HG03196 (cell line): ENCODE measurements around the gene SLFN5.
"Not testable (repeated sequence)": the region's sequence is repeated elsewhere in the genome, so short reads cannot be mapped to it uniquely, and the experiment has no call there.

Source experiments
- ATAC-seq: cut with Tn5 transposase; IDR thresholded peaks from one replicate; pipeline ENCODE4 v1.9.1; 2021; ENCODE audit not compliant: unreplicated experiment

Gene SLFN5

DNA sequence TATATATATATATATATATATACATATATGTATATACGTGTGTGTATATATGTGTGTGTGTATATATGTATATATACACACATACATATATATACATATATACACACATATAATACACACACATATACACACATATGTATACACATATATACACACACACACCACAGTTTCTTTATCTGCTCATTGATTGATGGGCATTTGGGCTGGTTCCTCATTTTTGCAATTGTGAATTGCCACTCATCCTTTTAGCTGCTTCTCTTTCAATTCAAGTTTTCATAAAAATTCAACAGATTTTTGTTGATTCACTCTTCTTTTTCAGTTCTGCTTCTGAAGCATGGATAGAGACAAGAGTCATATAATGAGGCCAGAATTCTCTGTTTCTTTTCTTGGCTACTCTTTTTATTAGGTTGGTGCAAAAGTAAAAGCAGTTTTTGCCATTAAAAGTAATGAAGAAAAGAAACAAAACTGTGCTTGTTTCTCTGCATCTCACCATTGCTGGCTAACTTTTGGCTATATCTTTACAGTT is 44.5 kb downstream of the SLFN5 start:
- ATAC-seq, result no peak

DNA sequence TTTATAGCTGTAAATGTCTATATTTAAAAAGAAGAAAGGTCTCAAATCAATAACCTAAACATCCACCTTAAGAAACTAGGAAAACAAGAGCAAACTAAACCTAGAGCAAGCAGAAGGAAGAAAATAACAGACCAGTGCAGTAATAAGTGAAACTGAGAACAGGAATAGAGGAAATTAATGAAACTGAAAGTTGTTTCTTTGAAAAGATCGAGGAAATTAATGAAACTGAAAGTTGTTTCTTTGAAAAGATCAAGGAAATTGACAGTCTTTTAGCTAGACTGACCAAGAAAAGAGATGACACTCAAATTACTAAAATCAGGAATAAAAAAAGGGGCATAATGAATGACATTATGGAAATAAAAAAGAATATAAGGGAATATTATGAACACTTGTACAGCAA is 46.4 kb downstream of the SLFN5 start:
- ATAC-seq, result no peak

GRCh38 chr17:35291802-35292201 is 48.9 kb downstream of the SLFN5 start:
- ATAC-seq, result no peak

DNA sequence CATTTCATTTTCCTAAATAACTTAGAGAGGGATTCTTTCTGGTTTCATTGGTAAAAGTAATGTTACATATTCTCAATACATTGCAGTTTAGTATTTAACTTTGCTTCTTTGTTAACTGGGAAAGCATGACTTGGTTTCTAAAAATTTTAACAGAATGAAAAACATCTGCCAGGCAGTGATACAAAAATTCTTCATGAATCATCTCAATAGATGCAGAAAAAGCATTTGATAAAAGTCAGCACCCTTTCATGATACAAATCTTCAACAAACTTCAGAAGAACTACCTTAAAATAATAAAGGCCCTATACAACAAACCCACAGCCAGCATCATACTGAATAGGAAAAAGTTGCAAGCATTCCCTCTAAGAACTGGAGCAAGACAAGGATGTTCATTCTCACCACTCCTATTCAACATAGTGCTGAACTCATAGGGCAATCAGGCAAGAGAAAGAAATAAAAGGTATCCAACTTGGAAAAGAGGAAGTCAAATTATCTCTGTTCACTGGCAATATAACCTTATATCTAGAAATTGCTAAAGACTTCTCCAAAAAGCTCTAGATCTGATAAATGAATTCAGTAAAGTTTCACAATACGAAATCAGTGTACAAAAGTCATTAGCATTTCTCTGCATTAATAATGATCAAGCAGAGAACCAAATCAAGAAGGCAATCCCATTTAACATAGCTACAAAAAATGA is 50.4 kb downstream of the SLFN5 start:
- ATAC-seq, result no peak

DNA sequence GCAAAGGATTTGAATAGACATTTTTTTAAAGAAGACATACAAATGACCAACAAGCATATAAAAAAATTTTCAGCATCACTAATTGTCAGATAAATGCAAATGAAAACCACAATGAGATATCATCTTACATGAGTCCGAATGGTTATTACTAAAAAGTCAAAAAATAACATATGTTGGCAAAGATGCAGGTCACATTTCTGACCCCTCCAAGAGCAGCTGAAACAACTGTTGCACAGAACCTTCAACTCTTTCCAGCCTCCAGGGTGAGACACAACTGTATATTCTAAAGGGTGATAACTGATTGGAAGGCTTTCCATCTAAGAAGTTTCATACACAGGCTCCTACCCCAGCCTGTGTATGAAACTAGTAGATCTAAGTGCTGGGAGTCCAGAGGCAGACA is 51.9 kb downstream of the SLFN5 start:
- no peak for ATAC-seq

DNA sequence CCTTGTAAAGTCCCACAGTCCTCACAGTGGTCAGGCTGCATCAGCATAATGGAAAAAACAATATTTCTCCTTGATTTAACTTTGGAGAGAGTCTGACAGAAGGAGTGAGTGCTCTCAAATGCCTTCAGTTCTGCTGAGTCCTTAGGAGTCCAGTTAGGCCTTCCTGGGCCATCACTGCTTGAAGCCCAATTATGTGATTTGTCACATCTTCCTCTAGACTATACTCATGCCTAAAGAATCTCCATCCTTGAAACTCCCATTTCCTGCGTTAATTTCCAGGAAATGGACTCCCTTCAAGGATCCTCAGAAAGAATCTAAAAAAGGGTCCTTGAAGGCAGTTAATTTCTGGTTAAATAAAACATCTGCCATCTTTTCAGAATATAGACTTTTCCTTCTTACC is 52.8 kb downstream of the SLFN5 start:
- ATAC-seq, result no peak

DNA sequence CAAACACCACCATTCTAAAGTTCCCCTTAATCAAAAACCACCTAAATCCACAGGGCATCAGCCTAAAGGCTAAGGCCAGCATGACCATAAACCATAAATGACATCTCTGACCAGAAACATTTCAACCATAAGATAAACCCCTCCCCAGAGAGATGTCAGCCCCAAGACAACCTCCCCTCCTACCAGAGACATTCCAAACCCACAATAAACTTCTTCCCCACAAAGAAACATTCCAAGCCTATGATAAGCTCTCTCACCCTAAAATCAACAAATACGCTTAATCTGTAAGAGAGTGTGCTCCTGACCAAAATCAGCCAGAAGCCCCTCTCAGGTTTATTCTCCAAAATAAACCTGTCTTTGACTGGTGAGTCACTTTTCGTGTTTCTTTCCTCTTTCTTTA is 54.8 kb downstream of the SLFN5 start:
- no peak for ATAC-seq

- ATAC-seq, result no peak
Observed at GRCh38 chr17:35298639-35299038, 55.8 kb downstream of the SLFN5 start.

GRCh38 chr17:35299135-35299534 is 56.3 kb downstream of the SLFN5 start:
- ATAC-seq, result no peak

- not testable (repeated sequence) for ATAC-seq
Observed at GRCh38 chr17:35309345-35309744, 66.5 kb downstream of the SLFN5 start.

DNA sequence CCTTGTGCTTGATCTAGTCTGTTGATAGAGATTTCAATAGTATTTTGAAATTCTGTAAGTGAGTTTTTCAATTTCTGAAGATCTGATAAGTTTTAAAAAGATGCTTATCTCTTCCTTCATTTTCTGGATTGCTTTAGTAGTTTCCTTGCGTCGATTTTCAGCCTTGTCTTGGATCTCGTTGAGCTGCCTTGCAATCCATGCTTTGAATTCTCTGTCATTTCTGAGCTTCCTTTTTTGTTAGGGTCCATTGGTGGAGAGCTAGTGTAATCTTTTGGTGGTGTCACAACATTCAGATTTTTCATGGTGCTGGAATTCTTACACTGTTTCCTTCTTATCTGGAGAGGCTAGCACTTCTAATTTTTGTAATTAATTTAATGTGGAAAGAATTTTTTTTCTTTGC is 69.5 kb downstream of the SLFN5 start:
- ATAC-seq, result no peak

- peak; percentile 67 for ATAC-seq
Observed at GRCh38 chr17:35312790-35313711, 70.2 kb downstream of the SLFN5 start.

DNA sequence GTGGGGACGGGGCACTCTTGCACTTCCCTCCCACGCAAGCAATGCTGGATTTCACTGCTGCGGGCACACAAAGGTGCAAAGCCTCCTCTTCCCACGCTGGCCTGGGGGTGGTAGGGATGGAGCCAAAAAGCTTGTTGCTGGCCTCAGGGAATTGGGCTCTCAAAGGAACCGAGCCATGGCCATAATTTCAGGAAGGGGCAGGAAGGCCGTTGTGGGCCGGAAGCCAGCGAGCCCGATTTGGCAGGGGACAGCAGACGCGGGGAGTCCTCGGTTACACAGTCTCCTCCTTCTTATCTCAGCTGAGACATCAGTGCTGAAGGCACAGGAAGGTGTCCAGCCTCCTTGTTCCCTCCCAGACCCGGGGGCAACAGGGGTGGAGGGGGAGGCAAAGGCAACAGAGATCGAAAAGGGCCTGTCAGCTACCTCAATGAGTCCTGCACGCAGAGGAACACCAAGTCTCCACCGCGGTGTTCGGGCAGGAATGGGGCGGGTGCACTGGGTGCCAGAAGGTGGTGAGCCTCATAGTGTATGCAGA is 71.1 kb downstream of the SLFN5 start:
- ATAC-seq, result no peak

DNA sequence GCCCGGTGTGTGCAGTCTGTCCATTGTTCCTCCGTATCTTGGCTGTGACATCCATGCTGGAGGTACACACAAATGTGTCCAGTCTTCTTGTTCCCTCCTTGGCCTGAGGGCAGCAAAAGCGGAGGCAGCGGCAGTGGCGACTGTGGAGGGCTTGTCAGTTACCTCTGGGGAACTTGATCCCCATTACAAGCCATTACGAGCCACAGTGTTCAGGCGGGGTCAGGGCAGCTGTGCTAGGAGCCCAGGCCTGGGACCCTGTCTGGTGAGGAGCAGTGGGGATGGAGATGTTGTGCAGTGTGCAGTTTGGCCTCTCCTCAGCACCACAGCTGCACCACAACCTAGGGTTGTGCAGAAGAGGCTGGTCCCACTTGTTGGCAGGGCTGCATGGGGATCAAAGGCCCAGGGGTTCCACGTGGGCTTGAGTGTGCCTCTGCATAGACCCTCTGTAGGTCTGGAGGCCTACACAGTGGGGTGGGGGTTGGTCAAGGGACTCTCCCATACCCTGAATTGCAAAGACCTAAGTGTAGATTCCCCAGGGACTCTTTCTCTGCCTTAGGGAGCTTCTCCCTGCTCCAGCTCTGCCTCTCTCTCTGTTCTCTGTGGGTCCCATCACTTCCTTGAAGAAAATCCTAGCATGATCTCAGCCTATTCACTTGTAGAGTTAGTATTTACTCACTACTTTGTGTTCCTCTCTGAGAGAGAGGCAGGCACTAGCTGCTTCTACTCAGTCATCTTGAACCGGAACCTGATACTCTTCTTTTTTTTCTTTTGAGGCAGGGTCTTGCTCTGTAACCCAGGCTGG is 71.7 kb downstream of the SLFN5 start:
- ATAC-seq, result no peak

DNA sequence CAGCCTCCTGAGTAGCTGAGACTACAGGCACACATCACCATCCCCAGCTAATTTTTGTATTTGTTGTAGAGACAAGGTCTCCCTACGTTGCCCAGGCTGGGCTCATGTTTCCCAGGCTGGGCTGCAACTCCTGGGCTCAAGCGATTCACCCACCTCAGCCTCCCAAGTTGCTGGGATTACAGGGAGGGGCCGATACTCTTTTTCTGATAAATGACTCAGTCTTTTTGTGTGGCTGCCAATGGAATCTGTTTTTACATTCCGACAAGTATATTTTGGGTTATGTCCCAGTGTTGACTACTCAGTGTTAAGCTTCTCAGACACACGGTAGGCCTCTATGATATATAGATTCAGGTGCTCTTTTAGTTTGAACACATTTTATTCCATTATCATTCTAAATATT is 72.4 kb downstream of the SLFN5 start:
- ATAC-seq, result no peak

DNA sequence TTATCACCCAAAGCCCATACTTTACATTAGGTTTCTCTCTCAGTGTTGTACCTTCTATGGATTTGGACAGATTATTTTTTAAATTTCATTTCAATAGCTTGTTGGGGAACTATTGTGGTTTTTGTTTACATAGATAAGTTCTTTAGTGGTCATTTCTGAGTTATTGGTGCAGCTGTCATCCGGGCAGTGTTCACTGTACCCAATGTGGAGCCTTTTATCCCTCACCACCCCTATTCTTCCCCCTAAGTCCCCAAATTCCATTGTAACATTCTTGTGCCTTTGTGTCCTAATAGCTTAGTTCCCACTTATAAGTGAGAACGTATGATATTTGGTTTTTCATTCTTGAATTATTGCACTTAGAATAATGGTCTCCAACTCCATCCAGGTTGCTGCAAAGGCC is 73.1 kb downstream of the SLFN5 start:
- ATAC-seq, result no peak

DNA sequence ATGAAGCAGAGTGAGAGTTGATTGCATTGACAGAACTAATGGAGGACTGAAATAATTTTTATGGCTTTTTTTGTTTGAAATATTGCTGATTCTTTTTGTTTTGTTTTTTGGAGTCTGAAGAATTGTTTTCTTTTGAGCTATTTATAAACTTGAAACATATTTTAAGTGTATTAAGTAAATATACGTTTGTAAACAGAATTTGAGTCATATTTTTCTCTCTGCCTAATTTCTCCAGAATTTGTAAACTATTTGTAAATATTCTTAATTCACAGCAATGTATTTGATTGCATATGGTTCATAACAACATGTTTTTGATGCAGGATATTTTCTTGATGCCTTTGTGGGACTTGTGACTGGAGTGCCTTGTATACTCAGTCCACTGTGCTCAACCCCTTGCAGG is 79.9 kb downstream of the SLFN5 start:
- no peak for ATAC-seq
